Mesodermal cell (in vitro differentiated cells): ENCODE data around the gene KRTAP9-1. TPM values are rescaled to one million over a fixed set of nuclear protein-coding genes. Genes with fewer than 3 reads are reported as not detected.
"Not testable (repeated sequence)": the region's sequence is repeated elsewhere in the genome, so short reads cannot be mapped to it uniquely, and the experiment has no call there.

ENCODE experiments used
- H3K27ac ChIP-seq: 2 replicates; pipeline ENCODE4 v1.7.0; 2013; ENCODE audit warnings: mild to moderate bottlenecking, low read depth, low read length, moderate library complexity; ENCODE audit not compliant: severe bottlenecking
- H3K36me3 ChIP-seq: 2 replicates; pipeline ENCODE4 v1.7.1; 2013; ENCODE audit warnings: mild to moderate bottlenecking, low read length, moderate library complexity; ENCODE audit not compliant: control insufficient read depth, insufficient read depth
- H3K4me1 ChIP-seq: one replicate; pipeline ENCODE4 v1.7.1; 2013; ENCODE audit warnings: mild to moderate bottlenecking, low read length; ENCODE audit not compliant: insufficient read depth, control insufficient read depth, poor library complexity, severe bottlenecking
- H3K4me3 ChIP-seq: 2 replicates; pipeline ENCODE4 v1.7.0; 2013; ENCODE audit warnings: low read length, control low read depth, mild to moderate bottlenecking; ENCODE audit not compliant: insufficient read depth, poor library complexity, severe bottlenecking; ENCODE audit errors: extremely low read depth
- H3K9me3 ChIP-seq: 2 replicates; pipeline ENCODE4 v1.7.1; 2013; ENCODE audit warnings: mild to moderate bottlenecking, low read length, moderate library complexity; ENCODE audit not compliant: control insufficient read depth
- WGBS, 2 experiments: methylation state at CpG; one replicate each; pipeline ENCODE4 v1.1.5; 2013; ENCODE audit warnings: missing lambda C conversion rate in 2 of 2; ENCODE audit not compliant: insufficient coverage in 2 of 2; 5-methylcytosine and 5-hydroxymethylcytosine counted together
- polyA plus RNA-seq, 2 experiments: library from polyadenylated mRNA; stranded (reverse); fragments of 50-300 nt; gene quantifications; one replicate each; pipeline ENCODE4 v1.2.3, GENCODE V29; 2013

The KRTAP9-1 gene, protein sequence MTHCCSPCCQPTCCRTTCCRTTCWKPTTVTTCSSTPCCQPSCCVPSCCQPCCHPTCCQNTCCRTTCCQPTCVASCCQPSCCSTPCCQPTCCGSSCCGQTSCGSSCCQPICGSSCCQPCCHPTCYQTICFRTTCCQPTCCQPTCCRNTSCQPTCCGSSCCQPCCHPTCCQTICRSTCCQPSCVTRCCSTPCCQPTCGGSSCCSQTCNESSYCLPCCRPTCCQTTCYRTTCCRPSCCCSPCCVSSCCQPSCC
- not detected for polyA plus RNA-seq (2013, experiment 1 of 2)
- polyA plus RNA-seq (2013, experiment 2 of 2) = not detected

DNA sequence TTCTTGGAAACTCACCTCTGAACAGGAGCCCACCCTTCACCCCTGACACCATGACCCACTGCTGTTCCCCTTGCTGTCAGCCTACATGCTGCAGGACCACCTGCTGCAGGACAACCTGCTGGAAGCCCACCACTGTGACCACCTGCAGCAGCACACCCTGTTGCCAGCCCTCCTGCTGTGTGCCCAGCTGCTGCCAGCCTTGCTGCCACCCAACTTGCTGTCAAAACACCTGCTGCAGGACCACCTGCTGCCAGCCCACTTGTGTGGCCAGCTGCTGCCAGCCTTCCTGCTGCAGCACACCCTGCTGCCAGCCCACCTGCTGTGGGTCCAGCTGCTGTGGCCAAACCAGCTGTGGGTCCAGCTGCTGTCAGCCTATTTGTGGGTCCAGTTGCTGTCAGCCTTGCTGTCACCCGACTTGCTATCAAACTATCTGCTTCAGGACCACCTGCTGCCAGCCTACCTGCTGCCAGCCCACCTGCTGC lies at the start of gene KRTAP9-1:
KRTAP9-1 (plus strand) TSS at position 51 of the 482 bp plus-strand sequence; CDS start at position 51, 0 bp downstream.
- not testable (repeated sequence) for H3K36me3 ChIP-seq, H3K4me1 ChIP-seq, H3K4me3 ChIP-seq, H3K27ac ChIP-seq, H3K9me3 ChIP-seq
- 17% methylated on average over 1 of the region's 1 CpG; no CpG with 5 or more reads in 1 of the 2 experiments for WGBS, 2 experiments

DNA sequence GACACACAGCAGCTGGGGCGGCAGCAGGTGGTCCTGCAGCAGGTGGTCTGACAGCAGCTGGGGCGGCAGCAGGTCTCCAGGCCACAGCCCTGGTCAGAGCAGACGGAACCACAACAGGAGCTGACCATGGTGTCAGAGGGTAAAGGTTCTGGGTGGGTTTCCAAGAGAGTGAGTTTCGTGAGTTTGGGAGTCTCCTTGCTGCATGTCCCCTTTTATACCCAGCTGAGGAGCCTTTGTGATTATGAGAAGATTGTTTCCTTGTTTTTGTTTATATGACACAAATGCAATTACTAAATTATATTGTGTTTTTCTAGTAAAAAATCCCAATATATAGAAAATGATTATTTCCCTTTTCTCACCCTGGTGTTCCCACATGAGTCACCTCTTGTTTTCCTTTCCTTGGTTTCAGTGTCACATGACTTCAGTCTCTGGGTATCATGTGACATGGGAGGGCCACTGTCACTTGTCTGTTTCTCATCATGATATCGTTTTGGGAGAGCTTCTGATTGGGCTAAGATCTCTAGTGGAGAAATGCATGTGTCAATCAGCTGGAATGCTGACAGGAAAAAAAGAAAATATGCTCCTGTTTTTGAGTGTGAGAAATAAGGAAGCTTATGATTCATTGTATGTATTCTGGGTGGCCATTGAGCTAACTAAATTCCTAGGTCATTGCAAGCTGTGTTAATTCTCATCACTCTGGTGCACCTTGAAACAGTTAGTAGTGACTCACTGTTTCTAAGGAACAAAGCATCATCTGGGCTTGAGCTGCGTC lies 49.1 kb upstream of the KRTAP9-1 start, which contains the start of gene KRTAP4-6:
KRTAP4-6 (minus strand) TSS at position 185 of the 772 bp plus-strand sequence; CDS start at position 128, 57 bp downstream.
- Histone ChIP-seq H3K36me3 (no peaks in the 10 kb centered on the region), H3K4me3 (no peak within 1 kb of the TSS), H3K4me1 (no peaks in the 10 kb centered on the region), H3K9me3 (peaks cover 6% of the 10 kb centered on the region), H3K27ac (no peak within 1 kb of the TSS)
- WGBS, 2 experiments = 83 to 86% methylated on average over 3 to 5 of the region's 6 CpGs

DNA sequence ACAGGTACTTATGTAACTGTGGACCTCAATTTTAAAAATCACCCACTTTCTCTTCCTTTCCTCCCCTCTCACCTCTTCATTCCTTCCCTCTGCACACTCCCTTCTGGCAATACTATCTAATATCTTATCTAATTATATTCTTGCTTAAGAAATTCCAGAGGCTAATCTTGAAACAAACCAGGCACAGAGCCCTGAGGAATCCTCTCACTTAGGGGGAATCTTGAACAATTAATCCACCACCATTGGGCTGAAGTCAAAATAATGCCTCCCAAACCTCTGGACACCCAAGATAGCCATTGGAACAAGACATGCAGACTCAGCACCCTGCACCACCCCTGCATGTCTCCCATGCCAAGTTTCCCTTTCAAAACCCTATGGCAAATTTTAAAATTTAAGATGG lies 48.3 kb upstream of the KRTAP9-1 start:
- Histone ChIP-seq H3K36me3 (no peaks in the 10 kb centered on the region), H3K4me1 (no peaks in the 10 kb centered on the region), H3K4me3 (no peak overlapping the region), H3K27ac (no peak overlapping the region), H3K9me3 (peaks cover 6% of the 10 kb centered on the region)

DNA sequence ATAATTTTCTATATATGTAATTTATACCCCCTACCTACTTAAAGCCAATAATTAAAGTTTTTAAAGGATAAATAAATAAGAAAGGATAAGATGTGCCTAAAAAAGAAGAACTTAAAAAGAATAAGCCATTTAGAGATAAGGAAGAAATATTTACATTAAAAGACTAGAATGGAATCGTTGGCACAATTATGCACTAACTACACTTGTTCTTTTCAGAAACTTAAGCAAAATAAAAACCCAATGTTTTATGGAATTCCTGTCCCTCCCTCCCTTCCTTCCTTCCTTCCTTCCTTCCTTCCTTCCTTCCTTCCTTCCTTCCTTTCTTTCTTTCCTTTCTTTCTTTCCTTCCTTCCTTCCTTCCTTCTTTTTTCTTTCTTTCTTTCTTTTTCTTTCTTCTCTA lies 44.8 kb upstream of the KRTAP9-1 start:
- H3K9me3 ChIP-seq = peaks cover 6% of the 10 kb centered on the region
- no peaks in the 10 kb centered on the region for H3K36me3 ChIP-seq
- H3K4me3 ChIP-seq = no peak overlapping the region
- WGBS, 2 experiments = 100% methylated on average over 1 of the region's 1 CpG; no CpG with 5 or more reads in 1 of the 2 experiments
- no peak overlapping the region for H3K27ac ChIP-seq
- H3K4me1 ChIP-seq = no peaks in the 10 kb centered on the region

DNA sequence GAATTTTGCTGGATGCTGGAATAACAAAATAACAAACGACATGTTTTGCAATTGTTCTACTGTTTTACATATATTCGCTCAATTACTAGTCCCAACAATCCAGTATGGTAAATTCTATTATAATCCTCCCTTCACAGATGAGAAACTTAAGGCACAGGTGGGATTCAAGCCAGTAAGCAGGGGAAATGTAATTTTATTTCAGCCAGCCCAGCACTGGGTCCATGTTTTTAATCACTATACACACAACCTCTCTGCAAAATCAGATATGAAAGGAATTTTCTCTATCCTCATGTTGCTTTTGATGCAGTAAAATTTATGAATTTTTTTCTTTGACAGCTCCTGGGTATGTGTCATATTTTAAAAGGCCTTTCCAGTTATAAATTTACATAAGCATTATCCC lies 44.4 kb upstream of the KRTAP9-1 start:
- WGBS, 2 experiments = 83% methylated on average over 2 of the region's 2 CpGs; no CpG with 5 or more reads in 1 of the 2 experiments
- Histone ChIP-seq H3K9me3 (peaks cover 2% of the 10 kb centered on the region), H3K27ac (no peak overlapping the region), H3K4me3 (no peak overlapping the region), H3K4me1 (no peaks in the 10 kb centered on the region), H3K36me3 (no peaks in the 10 kb centered on the region)

DNA sequence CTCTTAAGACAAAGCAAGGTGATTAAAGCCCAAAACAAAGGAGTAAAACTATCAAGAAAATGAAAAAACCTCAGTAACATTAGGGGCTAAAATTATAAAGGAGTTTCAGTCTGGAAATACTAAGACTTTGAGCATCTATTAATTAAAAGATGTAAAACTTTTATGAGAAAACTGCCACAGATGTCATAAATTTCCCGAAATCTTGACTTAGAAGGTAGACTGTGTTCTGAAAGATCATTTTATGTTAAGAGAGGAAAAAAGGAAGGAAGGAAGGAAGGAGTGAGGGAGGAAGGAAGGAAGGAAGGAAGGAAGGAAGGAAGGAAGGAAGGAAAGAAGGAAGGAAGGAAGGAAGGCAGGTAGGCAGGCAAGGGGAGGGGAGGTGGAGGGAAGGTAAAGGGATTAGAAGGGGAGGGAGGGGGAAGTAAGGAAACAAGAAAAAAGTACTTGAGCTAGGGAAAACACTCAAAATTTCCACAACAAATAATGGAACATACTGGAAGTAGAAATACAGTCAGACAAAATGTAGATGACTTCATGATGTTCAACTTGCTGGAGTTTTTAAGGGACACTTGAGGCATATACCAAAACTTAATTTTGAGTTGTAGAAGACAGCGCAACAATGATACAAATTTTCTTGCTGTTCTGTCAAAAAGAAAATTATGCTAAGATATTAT lies 42.0 kb upstream of the KRTAP9-1 start:
- Histone ChIP-seq H3K4me1 (no peaks in the 10 kb centered on the region), H3K36me3 (no peaks in the 10 kb centered on the region), H3K9me3 (no peaks in the 10 kb centered on the region), H3K27ac (no peak overlapping the region), H3K4me3 (no peak overlapping the region)
- 78 to 90% methylated on average over 1 to 2 of the region's 2 CpGs for WGBS, 2 experiments

DNA sequence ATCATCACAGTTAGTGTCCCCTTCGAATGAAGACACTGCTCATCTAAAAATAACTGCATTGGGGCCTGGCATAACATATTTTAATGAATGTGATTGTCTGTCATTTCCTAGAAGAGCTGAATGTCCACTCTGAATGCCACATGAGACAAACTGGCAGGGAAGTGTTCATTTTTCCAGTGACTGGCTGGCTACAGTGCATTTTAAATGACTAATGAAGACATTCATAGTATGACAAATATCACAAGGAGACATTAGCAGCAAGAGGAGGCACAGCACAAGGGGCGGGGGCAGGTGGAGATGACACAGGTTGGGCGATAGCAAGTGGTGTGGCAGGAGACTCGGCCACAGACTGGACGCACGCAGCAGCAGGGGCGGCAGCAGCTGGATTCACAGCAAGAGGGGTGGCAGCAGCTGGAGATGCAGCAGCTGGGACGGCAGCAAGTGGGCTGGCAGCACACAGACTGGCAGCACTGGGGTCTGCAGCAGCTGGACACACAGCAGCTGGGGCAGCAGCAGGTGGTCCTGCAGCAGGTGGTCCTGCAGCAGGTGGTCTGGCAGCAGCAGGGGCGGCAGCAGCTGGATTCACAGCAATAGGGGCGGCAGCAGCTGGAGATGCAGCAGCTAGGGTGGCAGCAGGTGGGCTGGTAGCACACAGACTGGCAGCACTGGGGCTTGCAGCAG lies 40.6 kb upstream of the KRTAP9-1 start:
- not testable (repeated sequence) for H3K9me3 ChIP-seq, H3K4me3 ChIP-seq, H3K27ac ChIP-seq, H3K36me3 ChIP-seq, H3K4me1 ChIP-seq
- WGBS, 2 experiments = 72 to 84% methylated on average over 3 to 9 of the region's 10 CpGs

DNA sequence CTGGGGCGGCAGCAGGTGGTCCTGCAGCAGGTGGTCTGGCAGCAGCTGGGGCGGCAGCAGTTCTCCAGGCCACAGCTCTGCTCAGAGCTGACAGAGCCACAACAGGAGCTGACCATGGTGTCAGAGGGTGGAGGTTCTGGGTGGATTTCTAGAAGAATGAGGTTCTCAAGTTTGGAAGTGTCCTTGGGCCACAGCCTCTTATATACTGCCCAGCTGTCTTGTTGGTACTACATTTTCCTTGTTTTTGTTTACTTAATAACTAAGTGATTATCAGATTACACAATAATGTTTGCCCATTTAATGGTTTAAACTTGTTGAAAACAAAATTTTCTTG lies 40.1 kb upstream of the KRTAP9-1 start, which contains the start of gene KRTAP4-5:
KRTAP4-5 (minus strand) TSS at position 174 of the 334 bp plus-strand sequence; CDS start at position 116, 58 bp downstream.
- no peak within 1 kb of the TSS for H3K4me3 ChIP-seq
- H3K27ac ChIP-seq = no peak within 1 kb of the TSS
- no peaks in the 10 kb centered on the region for H3K9me3 ChIP-seq
- no peaks in the 10 kb centered on the region for H3K4me1 ChIP-seq
- 60 to 86% methylated on average over 1 to 2 of the region's 2 CpGs for WGBS, 2 experiments
- no peaks in the 10 kb centered on the region for H3K36me3 ChIP-seq

DNA sequence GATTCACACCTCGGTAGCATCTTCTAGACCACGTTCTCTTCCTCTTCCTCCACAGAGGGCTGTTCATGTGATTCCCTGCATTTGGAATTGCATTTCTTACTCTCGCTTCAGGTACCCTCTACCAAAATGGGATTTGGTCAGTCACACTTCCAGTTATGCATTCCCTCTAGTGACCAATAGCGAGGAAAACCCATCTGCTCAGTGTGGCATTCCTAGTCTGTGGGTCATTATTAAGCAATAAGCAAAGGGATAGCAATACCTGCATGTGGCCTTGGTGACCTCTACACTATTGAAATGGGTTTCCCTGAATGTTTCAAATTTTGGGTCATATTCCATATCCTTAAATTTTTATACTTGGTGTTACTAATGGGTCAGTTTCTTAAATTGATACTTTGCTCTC lies 39.7 kb upstream of the KRTAP9-1 start:
- Histone ChIP-seq H3K27ac (no peak overlapping the region), H3K9me3 (no peaks in the 10 kb centered on the region), H3K4me3 (no peak overlapping the region), H3K36me3 (no peaks in the 10 kb centered on the region), H3K4me1 (no peaks in the 10 kb centered on the region)
- 80 to 92% methylated on average over 3 of the region's 4 CpGs for WGBS, 2 experiments

DNA sequence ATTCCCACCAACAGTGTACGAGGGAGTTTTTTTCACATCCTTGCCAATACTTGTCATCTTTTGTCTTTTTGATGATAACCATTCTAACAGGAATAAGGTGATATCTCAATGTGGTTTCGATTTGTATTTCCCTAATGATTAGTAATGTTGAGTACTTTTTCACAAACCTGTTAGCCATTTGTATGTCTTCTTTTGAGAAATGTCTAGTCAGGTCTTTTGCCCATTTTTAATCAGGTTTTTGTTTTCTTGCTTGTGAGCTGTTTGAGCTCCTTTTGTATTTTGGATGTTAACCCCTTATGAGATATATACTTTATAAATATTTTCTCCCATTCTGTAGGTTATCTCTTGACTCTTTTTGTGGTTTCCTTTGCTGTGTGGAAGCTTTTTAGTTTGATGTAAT lies 38.2 kb upstream of the KRTAP9-1 start:
- H3K36me3 ChIP-seq = no peaks in the 10 kb centered on the region
- no peaks in the 10 kb centered on the region for H3K9me3 ChIP-seq
- no peaks in the 10 kb centered on the region for H3K4me1 ChIP-seq
- WGBS, 2 experiments = no CpG with 5 or more reads among the region's 2 CpGs
- no peak overlapping the region for H3K27ac ChIP-seq
- H3K4me3 ChIP-seq = no peak overlapping the region
